GM10248 (cell line): ENCODE results near the gene KRTAP19-5.

ENCODE experiments used
- CTCF ChIA-PET: fragments of 300-600 bp; sonication (Branson Sonifier 250); formaldehyde crosslinking; extraction: SDS; loops from one replicate; lab custom pipeline; 2021; ENCODE audit warnings: antibody characterized with exemption; lab: Yijun Ruan, JAX
- POLR2A ChIA-PET: fragments of 350-650 bp; sonication (Branson Sonifier 250); formaldehyde crosslinking; extraction: SDS; loops from one replicate; lab custom pipeline; 2020; ENCODE audit warnings: antibody characterized with exemption; lab: Yijun Ruan, JAX
- DNase-seq: peaks from one replicate; pipeline ENCODE4 v3.0.0; 2012; ENCODE audit errors: extremely low spot score
- CTCF ChIP-seq: IDR thresholded peaks from 2 replicates; pipeline ENCODE4 v1.5.1; 2012; ENCODE audit warnings: mild to moderate bottlenecking, low read depth; ENCODE audit errors: extremely low read depth, missing control alignments, control extremely low read depth

Gene KRTAP19-5

GRCh38 chr21:30463713-30464112 lies 38.2 kb downstream of the KRTAP19-5 start:
- DNase-seq = no peak
- POLR2A ChIA-PET = no interaction called here
- CTCF ChIA-PET = interaction anchor here (0.7 kb wide), 1 partner anchor 11 kb away, joined by 3 read pairs; no protein-coding TSS in a partner anchor
- peak; percentile 8 for TF ChIP-seq CTCF
